B cell (primary cell): ENCODE measurements around the gene TMEM273. TPM values are rescaled to one million over a fixed set of nuclear protein-coding genes. Genes with fewer than 3 reads are reported as not detected.

Experiments
- ATAC-seq: fragments of 200-7000 bp; cut with Tn5 transposase; one replicate; pipeline ENCODE4 v1.10.0; 2021; ENCODE audit warnings: low read depth, mild to moderate bottlenecking, moderate number of reproducible peaks, moderate library complexity
- CTCF ChIA-PET: fragments of 350-600 bp; sonication (Branson Sonifier 250); formaldehyde crosslinking; loops from one replicate; lab custom pipeline; 2021; ENCODE audit warnings: antibody characterized with exemption, inconsistent platforms; lab: Charles Lee
- POLR2A ChIA-PET: fragments of 350-600 bp; sonication (Branson Sonifier 250); formaldehyde crosslinking; loops from one replicate; lab custom pipeline; 2021; ENCODE audit warnings: antibody characterized with exemption; lab: Charles Lee
- DNase-seq: peaks from one replicate; pipeline ENCODE4 v3.0.0; 2013
- H2AFZ ChIP-seq: 2 replicates; pipeline ENCODE4 v1.6.1; 2012; ENCODE audit warnings: mild to moderate bottlenecking, low read depth, low read length; ENCODE audit not compliant: insufficient read depth, poor library complexity, severe bottlenecking
- H3K27ac ChIP-seq, 2 donors: 1 replicate in 1 of 2; 2 replicates in 1 of 2; pipeline ENCODE4 v1.5.1; 2012 to 2013; ENCODE audit warnings: low read length in 2 of 2, mild to moderate bottlenecking in 2 of 2, moderate library complexity in 1 of 2
- H3K27me3 ChIP-seq, 4 experiments: fragments of 200-600 bp in 1 of 4; sonication (generic) in 1 of 4; replicated peaks in 1 of 4; 1 replicate in 2 of 4; 2 replicates in 2 of 4; pipeline versions ENCODE4 v1.6.1 to v1.7.0; 2013 to 2016; ENCODE audit warnings: low read length in 3 of 4, mild to moderate bottlenecking in 2 of 4, mixed read lengths in 1 of 4, moderate library complexity in 1 of 4; ENCODE audit not compliant: insufficient read depth in 4 of 4, control insufficient read depth in 3 of 4; ENCODE audit errors: control extremely low read depth in 1 of 4
- H3K36me3 ChIP-seq, 2 experiments: replicated peaks in 1 of 2; 1 replicate in 1 of 2; 2 replicates in 1 of 2; pipeline versions ENCODE4 v1.6.1 to v1.7.1; 2013; ENCODE audit warnings: low read length in 1 of 2; ENCODE audit not compliant: insufficient read depth in 2 of 2, control insufficient read depth in 1 of 2; ENCODE audit errors: control extremely low read depth in 1 of 2, extremely low read depth in 1 of 2
- H3K4me1 ChIP-seq, 2 donors: fragments of 200-600 bp in 1 of 2; sonication (generic) in 1 of 2; 1 replicate in 1 of 2; 2 replicates in 1 of 2; pipeline versions ENCODE4 v1.5.1 to v1.6.1; 2013 to 2017; ENCODE audit warnings: low read length in 2 of 2; ENCODE audit not compliant: control insufficient read depth in 2 of 2, insufficient read depth in 2 of 2
- H3K4me2 ChIP-seq: replicated peaks from 2 replicates; pipeline ENCODE3; 2012; ENCODE audit warnings: mild to moderate bottlenecking, low read depth, low read length; ENCODE audit not compliant: poor library complexity, severe bottlenecking
- H3K4me3 ChIP-seq, 5 experiments: fragments of 200-600 bp in 1 of 5; sonication (generic) in 1 of 5; 1 replicate in 3 of 5; 2 replicates in 2 of 5; pipeline versions ENCODE4 v1.5.1 to v1.7.0; 2011 to 2016; ENCODE audit warnings: low read length in 4 of 5, mild to moderate bottlenecking in 4 of 5, low read depth in 2 of 5, control low read depth in 1 of 5, moderate library complexity in 1 of 5; ENCODE audit not compliant: insufficient read depth in 1 of 5; ENCODE audit errors: control extremely low read depth in 1 of 5, extremely low read depth in 1 of 5
- H3K79me2 ChIP-seq: fragments of 200-600 bp; sonication (generic); one replicate; pipeline ENCODE4 v1.6.0; 2016; ENCODE audit warnings: low read length; ENCODE audit not compliant: control insufficient read depth, insufficient read depth
- H3K9ac ChIP-seq: fragments of 200-600 bp; sonication (generic); 2 replicates; pipeline ENCODE4 v1.6.1; 2017; ENCODE audit warnings: mild to moderate bottlenecking, low read length, moderate library complexity
- H3K9me3 ChIP-seq, 3 donors: one replicate each; pipeline versions ENCODE4 v1.6.1 to v1.7.1; 2013; ENCODE audit warnings: low read length in 2 of 3; ENCODE audit not compliant: control insufficient read depth in 2 of 3, insufficient read depth in 1 of 3; ENCODE audit errors: control extremely low read depth in 1 of 3
- H4K20me1 ChIP-seq: 2 replicates; pipeline ENCODE4 v1.6.0; 2012; ENCODE audit warnings: mild to moderate bottlenecking, low read length; ENCODE audit not compliant: insufficient read depth, control insufficient read depth, poor library complexity, severe bottlenecking
- H3K27ac Mint-ChIP-seq: one replicate; pipeline ENCODE4 v1.8.0; 2021; ENCODE audit warnings: mixed read lengths
- H3K27me3 Mint-ChIP-seq: one replicate; pipeline ENCODE4 v1.8.0; 2021; ENCODE audit warnings: mixed read lengths
- H3K4me1 Mint-ChIP-seq: one replicate; pipeline ENCODE4 v1.8.0; 2021; ENCODE audit warnings: mixed read lengths
- H3K4me3 Mint-ChIP-seq: one replicate; pipeline ENCODE4 v1.8.0; 2021; ENCODE audit warnings: mixed read lengths
- H3K9me3 Mint-ChIP-seq: one replicate; pipeline ENCODE4 v1.8.0; 2022; ENCODE audit warnings: mixed read lengths; ENCODE audit not compliant: insufficient read depth
- EZH2 ChIP-seq: IDR thresholded peaks from 2 replicates; pipeline ENCODE4 v1.6.1; 2012; ENCODE audit warnings: borderline replicate concordance, low read depth, mild to moderate bottlenecking, moderate library complexity, low read length; ENCODE audit not compliant: insufficient read depth, poor library complexity, severe bottlenecking
- WGBS: methylation state at CpG from one replicate; pipeline ENCODE4 v1.1.5; 2013; ENCODE audit warnings: missing lambda C conversion rate; ENCODE audit not compliant: insufficient coverage; 5-methylcytosine and 5-hydroxymethylcytosine counted together
- intact Hi-C: fragments of 100-400 bp; cut with micrococcal nuclease; formaldehyde crosslinking; loops from one replicate; pipeline ENCODE4 v1.10.0; 2022
- polyA plus RNA-seq: library from polyadenylated mRNA; depleted of rRNA; stranded (reverse); fragments of >200 nt; gene quantifications from 2 replicates; pipeline ENCODE4 v1.2.3, GENCODE V29; 2012
- total RNA-seq, 2 donors: library from RNA; stranded (reverse); fragments of 120-200 nt in 1 of 2; gene quantifications; 1 replicate in 1 of 2; 2 replicates in 1 of 2; pipeline versions ENCODE4 v1.2.3 to v1.2.4, GENCODE V29; 2013 to 2022
- TF ChIP-seq, protein P1 (sequence below): fragments of 200-600 bp; IDR thresholded peaks from one replicate; pipeline ENCODE4 v1.8.0; 2022; ENCODE audit warnings: antibody characterized with exemption, mild to moderate bottlenecking

Gene TMEM273
- total and polyA plus RNA-seq, 2 donors (not counting 1 experiment from before 2014, with no cell fraction given), result 36.0 to 36.4 TPM

- ChIA-PET CTCF (no interaction called here), POLR2A (no interaction called here)
- TF ChIP-seq, protein P1, sequence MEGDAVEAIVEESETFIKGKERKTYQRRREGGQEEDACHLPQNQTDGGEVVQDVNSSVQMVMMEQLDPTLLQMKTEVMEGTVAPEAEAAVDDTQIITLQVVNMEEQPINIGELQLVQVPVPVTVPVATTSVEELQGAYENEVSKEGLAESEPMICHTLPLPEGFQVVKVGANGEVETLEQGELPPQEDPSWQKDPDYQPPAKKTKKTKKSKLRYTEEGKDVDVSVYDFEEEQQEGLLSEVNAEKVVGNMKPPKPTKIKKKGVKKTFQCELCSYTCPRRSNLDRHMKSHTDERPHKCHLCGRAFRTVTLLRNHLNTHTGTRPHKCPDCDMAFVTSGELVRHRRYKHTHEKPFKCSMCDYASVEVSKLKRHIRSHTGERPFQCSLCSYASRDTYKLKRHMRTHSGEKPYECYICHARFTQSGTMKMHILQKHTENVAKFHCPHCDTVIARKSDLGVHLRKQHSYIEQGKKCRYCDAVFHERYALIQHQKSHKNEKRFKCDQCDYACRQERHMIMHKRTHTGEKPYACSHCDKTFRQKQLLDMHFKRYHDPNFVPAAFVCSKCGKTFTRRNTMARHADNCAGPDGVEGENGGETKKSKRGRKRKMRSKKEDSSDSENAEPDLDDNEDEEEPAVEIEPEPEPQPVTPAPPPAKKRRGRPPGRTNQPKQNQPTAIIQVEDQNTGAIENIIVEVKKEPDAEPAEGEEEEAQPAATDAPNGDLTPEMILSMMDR, result no peak
- TF ChIP-seq EZH2, result no peak
- Histone ChIP-seq H3K27ac (no peak overlapping the region), H4K20me1 (no peaks in the 10 kb centered on the region), H3K4me2 (no peak overlapping the region), H3K9me3 (no peaks in the 10 kb centered on the region), H3K79me2 (no peaks in the 10 kb centered on the region), H2AFZ (no peak overlapping the region), H3K36me3 (peaks cover 0 to 3% of the 10 kb centered on the region in 2 experiments), H3K4me3 (no peak overlapping the region), H3K4me1 (peaks cover 55 to 66% of the 10 kb centered on the region in 2 donors), H3K27me3 (no peaks in the 10 kb centered on the region), H3K9ac (no peak overlapping the region)
- DNase-seq, result no peak
- H3K4me1 Mint-ChIP-seq, result peaks cover 83% of the 10 kb centered on the region
- no peak for ATAC-seq
- H3K9me3 Mint-ChIP-seq, result no peaks in the 10 kb centered on the region
- H3K4me3 Mint-ChIP-seq, result no peak overlapping the region
- intact Hi-C loops, result loop anchor here (5.0 to 10.0 kb wide), 2 partner anchors 75 to 878 kb away; partner anchors contain the start of gene MAPK8
- no peaks in the 10 kb centered on the region for H3K27me3 Mint-ChIP-seq
- 96% methylated on average over 3 of the region's 4 CpGs for whole genome bisulfite sequencing
- peak overlapping the region; percentile 22 for H3K27ac Mint-ChIP-seq
Observed at GRCh38 chr10:49182776-49183175, 5.4 kb downstream of the TMEM273 start.

DNA sequence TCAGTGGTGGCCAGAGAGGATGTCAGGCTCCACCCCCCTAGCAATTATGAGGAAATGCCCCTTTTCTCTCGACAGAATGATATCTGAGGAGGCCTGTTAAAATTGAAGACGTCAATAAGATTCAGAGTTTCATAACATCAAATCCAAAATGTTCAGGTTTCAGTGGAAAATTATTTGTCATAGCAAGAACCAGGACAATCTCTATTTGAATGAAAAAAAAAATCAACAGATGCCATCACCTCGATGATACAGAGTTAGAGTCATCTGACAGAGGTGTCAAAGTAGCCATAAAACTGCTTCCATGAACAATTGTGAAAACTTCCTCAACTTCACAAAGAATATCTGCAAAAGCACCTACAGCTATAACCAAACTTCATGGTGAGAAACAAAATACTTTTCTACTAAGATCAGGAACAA is 7.7 kb downstream of the TMEM273 start:
- no peaks in the 10 kb centered on the region for H3K9me3 Mint-ChIP-seq
- no peak for TF ChIP-seq EZH2
- TF ChIP-seq, protein P1, result no peak
- ATAC-seq (peak; percentile 37), DNase-seq (peak; percentile 50)
- peaks cover 0 to 3% of the 10 kb centered on the region in 2 experiments for H3K36me3 ChIP-seq
- H2AFZ ChIP-seq, result no peak overlapping the region
- ChIA-PET POLR2A (no interaction called here), CTCF (no interaction called here)
- H3K4me3 Mint-ChIP-seq, result peak overlapping the region; percentile 52
- no peaks in the 10 kb centered on the region for H3K79me2 ChIP-seq
- no peaks in the 10 kb centered on the region for H4K20me1 ChIP-seq
- intact Hi-C loops, result loop anchor here (5.0 to 10.0 kb wide), 2 partner anchors 77 to 876 kb away; partner anchors contain the start of gene MAPK8
- H3K9ac ChIP-seq, result no peak overlapping the region
- peak overlapping the region; percentile 26 for H3K4me2 ChIP-seq
- H3K27me3 ChIP-seq, result no peaks in the 10 kb centered on the region
- H3K4me1 Mint-ChIP-seq, result peaks cover 80% of the 10 kb centered on the region
- peaks cover 49 to 68% of the 10 kb centered on the region in 2 donors for H3K4me1 ChIP-seq
- no peaks in the 10 kb centered on the region for H3K9me3 ChIP-seq
- WGBS, result 43% methylated on average over 1 of the region's 3 CpGs
- no peaks in the 10 kb centered on the region for H3K27me3 Mint-ChIP-seq
- no peak overlapping the region for H3K4me3 ChIP-seq
- peak overlapping the region in 1 of 2 donors; percentile 18 for H3K27ac ChIP-seq
- peak overlapping the region; percentile 76 for H3K27ac Mint-ChIP-seq
